Measurements from ENCODE around the gene VGF.
"Not testable (repeated sequence)": the region's sequence is repeated elsewhere in the genome, so short reads cannot be mapped to it uniquely, and the experiment has no call there.

VGF gene

DNA sequence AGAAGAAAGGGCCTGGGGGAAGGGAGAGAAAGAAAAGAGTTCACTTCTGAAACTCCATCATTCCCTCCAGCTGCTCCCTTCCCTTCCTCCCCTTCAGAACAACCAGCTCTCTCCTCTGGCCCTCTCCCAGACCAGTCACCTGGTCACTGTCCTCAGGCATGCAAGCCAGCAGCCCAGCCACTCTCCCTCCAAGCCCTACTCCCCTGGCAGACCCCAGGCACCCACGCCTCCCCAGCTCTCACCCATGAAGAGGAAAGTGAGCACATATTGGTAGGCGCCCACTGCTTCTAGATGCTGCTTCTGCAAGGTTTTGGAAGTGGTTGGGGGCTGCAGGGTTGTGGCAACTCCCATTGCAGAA is 35.1 kb upstream of the VGF start:
- Mint-ChIP-seq H3K4me3 (no peak overlapping the region), H3K27me3 (peaks cover 75% of the 10 kb centered on the region), H3K36me3 (no peaks in the 10 kb centered on the region), H3K27ac (no peak overlapping the region), H3K4me1 (peaks cover 25% of the 10 kb centered on the region), H3K9me3 (no peaks in the 10 kb centered on the region)
- CTCF ChIA-PET = interaction anchor here (1.1 to 1.5 kb wide), 2 partner anchors 8 to 9 kb away, joined by 4 to 5 read pairs; no protein-coding TSS in a partner anchor
- no peak for DNase-seq

DNA sequence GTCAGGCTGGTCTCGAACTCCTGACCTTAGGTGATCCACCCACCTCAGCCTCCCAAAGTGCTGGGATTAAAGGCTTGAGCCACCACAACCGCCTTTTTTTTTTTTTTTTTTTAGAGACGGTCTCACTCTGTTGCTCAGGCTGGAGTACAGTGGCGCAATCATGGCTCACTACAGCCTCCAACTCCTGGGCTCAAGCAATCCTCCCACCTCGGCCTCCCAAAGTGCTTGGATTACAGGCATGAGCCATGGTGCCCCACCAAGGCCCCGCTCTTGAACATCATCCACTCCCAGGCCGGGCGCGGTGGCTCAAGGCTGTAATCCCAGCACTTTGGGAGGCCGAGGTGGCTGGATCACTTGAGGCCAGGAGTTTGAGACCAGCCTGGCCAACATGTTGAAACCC is 34.2 kb upstream of the VGF start:
- H3K36me3 Mint-ChIP-seq, H3K27ac Mint-ChIP-seq, H3K4me3 Mint-ChIP-seq, DNase-seq, H3K9me3 Mint-ChIP-seq: not testable (repeated sequence)
- Mint-ChIP-seq H3K4me1 (peaks cover 25% of the 10 kb centered on the region), H3K27me3 (peaks cover 79% of the 10 kb centered on the region)
- CTCF ChIA-PET = interaction anchor here (1.5 to 1.8 kb wide), 2 partner anchors 8 to 83 kb away, joined by 4 to 5 read pairs; no protein-coding TSS in a partner anchor

DNA sequence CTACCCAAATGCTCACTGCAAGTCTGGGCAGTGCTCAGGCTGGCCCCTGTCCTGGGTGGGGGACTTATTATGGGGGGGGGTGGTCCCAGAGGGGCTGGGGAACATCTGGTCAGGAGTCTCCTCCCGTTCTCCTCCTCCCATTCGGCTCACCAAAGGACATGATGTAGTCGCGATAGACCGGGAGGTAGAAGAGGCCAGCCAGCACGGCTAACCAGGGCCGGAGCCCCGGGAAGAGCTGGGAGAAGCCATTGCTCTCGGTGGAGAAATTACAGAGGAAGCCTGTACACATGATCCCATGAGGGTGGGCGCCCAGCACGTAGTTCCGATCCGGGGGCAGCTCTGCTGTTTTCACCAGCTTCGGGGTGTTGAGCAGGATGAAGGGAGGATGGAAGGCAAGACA is 33.1 kb upstream of the VGF start:
- Mint-ChIP-seq H3K4me3 (no peak overlapping the region), H3K27me3 (peaks cover 75% of the 10 kb centered on the region), H3K27ac (no peak overlapping the region), H3K4me1 (peaks cover 17% of the 10 kb centered on the region), H3K36me3 (no peaks in the 10 kb centered on the region), H3K9me3 (no peaks in the 10 kb centered on the region)
- DNase-seq = no peak
- CTCF ChIA-PET = interaction anchor here (1.8 kb wide), 1 partner anchor 84 kb away, joined by 5 read pairs; no protein-coding TSS in a partner anchor

DNA sequence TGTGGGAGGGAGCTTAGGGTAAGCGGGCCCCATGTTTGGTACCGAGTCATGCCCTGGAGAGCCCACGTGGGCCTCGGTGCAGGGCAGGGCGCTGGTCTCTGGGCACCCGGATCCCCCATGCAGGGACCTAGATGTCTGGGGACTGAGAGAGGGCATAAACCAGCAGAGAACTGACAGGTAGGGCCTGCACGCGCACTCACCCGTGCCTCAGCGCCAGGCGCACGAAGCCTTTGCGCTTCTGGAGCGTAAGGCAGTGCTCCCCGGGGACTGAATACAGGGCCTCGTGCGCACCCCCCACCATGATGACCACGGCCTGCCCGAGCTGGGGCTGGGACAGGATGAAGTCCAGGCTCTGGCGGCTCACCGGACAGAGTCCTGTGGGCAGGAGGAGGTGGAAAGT is 32.6 kb upstream of the VGF start:
- Mint-ChIP-seq H3K27ac (no peak overlapping the region), H3K9me3 (no peaks in the 10 kb centered on the region), H3K4me3 (no peak overlapping the region), H3K36me3 (no peaks in the 10 kb centered on the region), H3K27me3 (peaks cover 70% of the 10 kb centered on the region), H3K4me1 (peaks cover 16% of the 10 kb centered on the region)
- DNase-seq = no peak
- CTCF ChIA-PET = no interaction called here

DNA sequence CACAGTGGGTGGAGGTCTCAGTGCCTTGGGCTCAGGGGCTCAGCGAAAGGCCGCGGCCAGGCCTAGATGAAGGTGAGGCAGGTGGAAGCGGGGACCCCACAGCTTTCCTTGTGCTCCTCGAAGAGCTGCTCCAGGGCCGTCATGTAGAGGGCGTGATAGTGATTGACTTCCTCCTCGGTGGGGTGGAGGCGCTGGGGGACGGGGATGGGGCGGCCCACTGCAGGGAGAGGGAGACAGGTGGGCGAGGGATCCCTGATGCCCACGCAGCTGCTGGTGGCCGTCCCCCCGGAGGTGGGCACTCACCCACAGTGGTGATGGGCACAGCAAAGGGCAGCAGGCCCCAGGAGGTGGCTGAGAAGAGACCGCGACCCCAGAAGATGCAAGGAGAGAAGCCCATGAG is 30.5 kb upstream of the VGF start:
- H3K4me3 Mint-ChIP-seq = no peak overlapping the region
- H3K27me3 Mint-ChIP-seq = peaks cover 63% of the 10 kb centered on the region
- no peak overlapping the region for H3K27ac Mint-ChIP-seq
- H3K9me3 Mint-ChIP-seq = no peaks in the 10 kb centered on the region
- DNase-seq = no peak
- peaks cover 8% of the 10 kb centered on the region for H3K4me1 Mint-ChIP-seq
- CTCF ChIA-PET = interaction anchor here (3.5 to 8.8 kb wide), 3 partner anchors 55 to 95 kb away, joined by 11 to 150 read pairs (median 34); no protein-coding TSS in a partner anchor
- H3K36me3 Mint-ChIP-seq = no peaks in the 10 kb centered on the region

DNA sequence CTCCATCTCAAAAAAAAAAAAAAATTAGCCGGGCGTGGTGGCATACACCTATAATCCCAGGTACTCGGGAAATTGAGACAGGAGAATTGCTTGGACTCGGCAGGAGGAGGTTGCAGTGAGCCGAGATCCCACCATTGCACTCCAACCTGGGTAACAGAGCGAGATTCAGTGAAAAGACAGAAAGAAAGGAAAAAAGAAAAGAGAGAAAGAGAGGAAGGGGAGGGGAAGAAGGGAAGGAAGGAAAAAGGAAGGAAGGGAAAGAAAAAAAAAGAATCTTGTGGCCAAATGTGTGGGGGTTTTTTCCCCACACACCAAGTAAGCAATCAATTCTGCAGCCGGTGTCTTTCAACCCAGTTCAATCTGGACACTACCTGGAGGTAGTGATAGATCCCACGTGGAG is 23.7 kb upstream of the VGF start:
- H3K27me3 Mint-ChIP-seq = peaks cover 40% of the 10 kb centered on the region
- no peak overlapping the region for H3K27ac Mint-ChIP-seq
- DNase-seq = no peak
- H3K36me3 Mint-ChIP-seq = no peaks in the 10 kb centered on the region
- CTCF ChIA-PET = interaction anchor here (8.8 kb wide), 1 partner anchor 49 kb away, joined by 150 read pairs; no protein-coding TSS in a partner anchor
- H3K9me3 Mint-ChIP-seq = no peaks in the 10 kb centered on the region
- no peak overlapping the region for H3K4me3 Mint-ChIP-seq
- peaks cover 2% of the 10 kb centered on the region for H3K4me1 Mint-ChIP-seq

DNA sequence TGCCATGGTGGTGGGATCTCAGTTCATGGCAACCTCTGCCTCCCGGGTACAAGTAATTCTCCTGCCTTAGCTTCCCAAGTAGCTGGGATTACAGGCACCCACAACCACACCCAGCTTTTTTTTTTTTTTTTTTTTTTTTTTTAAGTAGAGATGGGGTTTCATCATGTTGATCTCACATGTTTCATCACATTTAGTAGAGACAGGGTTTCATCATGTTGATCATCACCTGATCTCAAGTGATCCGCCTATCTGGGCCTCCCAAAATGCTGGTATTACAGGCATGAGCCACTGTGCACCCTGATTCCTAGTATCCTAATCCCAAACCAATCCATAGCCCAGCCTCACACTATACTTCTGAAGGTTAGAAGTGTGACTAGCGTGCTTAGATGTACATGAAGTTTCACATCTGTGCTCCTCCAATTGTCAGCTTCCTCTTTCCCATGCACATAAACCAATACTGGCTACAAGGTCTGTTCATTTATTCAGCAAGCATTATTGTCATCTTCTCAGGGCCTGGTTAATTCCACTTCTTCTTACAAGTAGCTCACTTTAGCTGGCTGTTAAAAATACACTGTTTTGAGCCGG is 21.6 kb upstream of the VGF start:
- Mint-ChIP-seq H3K4me3 (no peak overlapping the region), H3K27ac (no peak overlapping the region), H3K9me3 (no peaks in the 10 kb centered on the region), H3K27me3 (peaks cover 40% of the 10 kb centered on the region), H3K4me1 (no peaks in the 10 kb centered on the region), H3K36me3 (no peaks in the 10 kb centered on the region)
- CTCF ChIA-PET = interaction anchor here (1.8 kb wide), 1 partner anchor 43 kb away, joined by 10 read pairs; no protein-coding TSS in a partner anchor
- DNase-seq = no peak

DNA sequence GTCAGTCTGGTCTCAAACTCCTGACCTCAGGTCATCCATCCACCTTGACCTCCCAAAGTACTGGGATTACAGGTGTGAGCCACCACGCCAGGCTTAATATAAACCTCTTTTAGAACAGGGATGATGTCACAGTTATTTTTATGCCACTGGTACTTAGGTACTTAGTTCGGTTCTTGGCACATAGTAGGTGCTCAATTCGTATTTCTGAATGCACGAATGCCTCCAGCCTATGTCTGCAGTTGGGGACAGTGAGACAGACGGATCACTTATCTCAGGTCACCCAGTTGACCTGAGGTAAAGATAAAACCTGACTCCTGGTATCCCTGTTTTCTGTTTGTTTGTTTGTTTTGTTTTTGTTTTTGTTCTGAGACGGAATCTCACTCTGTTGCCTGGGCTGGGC is 20.8 kb upstream of the VGF start:
- Mint-ChIP-seq H3K4me3 (no peak overlapping the region), H3K9me3 (no peaks in the 10 kb centered on the region), H3K27ac (no peak overlapping the region), H3K4me1 (no peaks in the 10 kb centered on the region), H3K36me3 (no peaks in the 10 kb centered on the region), H3K27me3 (peaks cover 43% of the 10 kb centered on the region)
- DNase-seq = no peak
- CTCF ChIA-PET = no interaction called here

DNA sequence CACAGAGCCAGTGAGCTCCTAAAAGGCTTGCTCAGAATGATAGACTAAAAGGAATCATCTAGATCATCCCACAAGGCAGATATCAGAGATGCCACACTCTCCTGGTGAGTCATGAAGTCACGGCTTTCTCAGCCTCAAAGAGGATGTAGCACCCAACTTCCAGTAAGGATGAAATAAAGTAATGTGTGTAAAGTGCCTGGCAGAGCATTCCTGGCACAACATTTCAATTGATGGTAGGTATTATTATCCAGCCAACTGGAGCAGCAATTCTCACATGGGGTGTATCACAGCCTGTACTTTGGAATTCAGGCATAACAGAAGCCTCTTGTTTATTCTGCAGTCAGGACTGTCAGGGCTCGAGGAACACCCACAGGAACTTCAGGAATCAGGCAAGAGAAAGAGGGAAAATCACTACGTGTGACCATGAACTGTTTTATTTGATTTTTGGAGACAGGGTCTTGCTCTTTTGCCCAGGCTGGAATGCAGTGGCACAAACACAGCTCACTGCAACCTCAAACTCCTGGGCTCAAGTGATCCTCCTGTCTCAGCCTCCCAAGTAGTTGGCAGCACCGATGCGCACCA is 20.0 kb upstream of the VGF start:
- no peak for DNase-seq
- peaks cover 45% of the 10 kb centered on the region for H3K27me3 Mint-ChIP-seq
- CTCF ChIA-PET = interaction anchor here (0.8 to 1.9 kb wide), 2 partner anchors 9 to 41 kb away, joined by 3 to 5 read pairs; no protein-coding TSS in a partner anchor

DNA sequence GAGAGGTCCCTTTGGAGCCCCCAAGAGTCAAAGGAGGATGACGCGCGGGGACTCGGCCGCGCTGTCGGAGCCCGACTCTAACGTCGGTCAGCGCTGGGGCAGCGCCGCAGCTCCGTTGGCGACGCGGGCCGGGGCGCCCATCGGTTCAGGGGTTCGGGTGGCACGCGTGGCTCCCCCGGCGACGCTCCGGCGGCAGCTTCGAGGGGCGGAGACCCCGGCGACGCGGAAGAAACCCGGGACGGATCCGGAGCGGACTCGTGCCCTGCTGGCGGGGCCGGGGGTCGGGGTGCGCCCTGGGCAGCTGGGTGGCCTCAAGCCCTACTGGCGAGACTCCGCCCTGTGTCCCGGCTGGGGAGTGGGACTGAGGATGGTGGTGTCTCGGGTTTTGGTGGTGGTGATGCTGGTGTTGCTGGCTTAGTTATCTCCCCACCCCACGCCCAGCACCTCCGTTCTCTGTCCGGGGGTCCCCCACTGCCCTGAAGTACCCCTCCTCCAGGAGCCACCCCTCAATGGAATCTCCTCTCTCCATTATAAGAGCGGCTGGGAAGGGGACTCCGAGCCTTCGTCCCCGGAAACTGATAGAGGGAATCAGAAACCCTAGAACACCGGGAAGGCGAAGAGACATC is 14.9 kb upstream of the VGF start, which contains the start of gene NAT16:
NAT16 (minus strand) TSS at position 164 of the 626 bp plus-strand sequence. CDS start 5,486 bp downstream, outside the sequence.
- no peaks in the 10 kb centered on the region for H3K36me3 Mint-ChIP-seq
- peaks cover 4% of the 10 kb centered on the region for H3K4me1 Mint-ChIP-seq
- CTCF ChIA-PET = interaction anchor here (1.6 to 2.0 kb wide), 3 partner anchors 9 to 36 kb away, joined by 3 to 6 read pairs (median 4); no protein-coding TSS in a partner anchor
- no peaks in the 10 kb centered on the region for H3K9me3 Mint-ChIP-seq
- H3K4me3 Mint-ChIP-seq = no peak within 1 kb of the TSS
- no peak for DNase-seq
- no peak within 1 kb of the TSS for H3K27ac Mint-ChIP-seq
- peaks cover 77% of the 10 kb centered on the region for H3K27me3 Mint-ChIP-seq

More for the DNA sequence above, 20.0 kb upstream of the VGF start:
- no peak overlapping the region for H3K4me3 Mint-ChIP-seq
- no peak overlapping the region for H3K27ac Mint-ChIP-seq
- no peaks in the 10 kb centered on the region for H3K9me3 Mint-ChIP-seq
- no peaks in the 10 kb centered on the region for H3K36me3 Mint-ChIP-seq
- H3K4me1 Mint-ChIP-seq = no peaks in the 10 kb centered on the region

DNA sequence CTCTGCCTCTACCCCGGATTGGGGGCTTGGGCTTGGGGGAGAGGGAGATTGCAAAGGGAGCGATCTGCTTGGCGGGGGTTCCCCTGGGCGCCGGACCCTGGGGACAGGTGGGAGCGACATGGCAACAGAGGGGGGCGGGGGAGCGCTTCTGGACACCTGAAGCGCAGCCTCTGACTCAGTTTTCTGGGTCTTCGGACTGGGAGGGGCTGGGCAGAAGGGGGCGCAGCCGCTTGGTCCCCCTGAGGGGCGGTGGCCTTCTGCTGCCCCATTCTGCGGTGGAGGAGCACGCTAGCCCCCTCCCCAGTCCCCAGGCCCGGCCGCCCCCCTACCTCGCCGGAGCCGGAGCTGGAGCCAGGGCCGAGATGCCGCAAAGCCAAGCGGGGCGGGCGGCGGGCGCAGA is 14.3 kb upstream of the VGF start:
- DNase-seq = no peak
- no peaks in the 10 kb centered on the region for H3K36me3 Mint-ChIP-seq
- H3K9me3 Mint-ChIP-seq = no peaks in the 10 kb centered on the region
- H3K4me3 Mint-ChIP-seq = no peak overlapping the region
- H3K4me1 Mint-ChIP-seq = peaks cover 4% of the 10 kb centered on the region
- peaks cover 82% of the 10 kb centered on the region for H3K27me3 Mint-ChIP-seq
- no peak overlapping the region for H3K27ac Mint-ChIP-seq
- CTCF ChIA-PET = interaction anchor here (2.0 kb wide), 1 partner anchor 13 kb away, joined by 4 read pairs; no protein-coding TSS in a partner anchor

DNA sequence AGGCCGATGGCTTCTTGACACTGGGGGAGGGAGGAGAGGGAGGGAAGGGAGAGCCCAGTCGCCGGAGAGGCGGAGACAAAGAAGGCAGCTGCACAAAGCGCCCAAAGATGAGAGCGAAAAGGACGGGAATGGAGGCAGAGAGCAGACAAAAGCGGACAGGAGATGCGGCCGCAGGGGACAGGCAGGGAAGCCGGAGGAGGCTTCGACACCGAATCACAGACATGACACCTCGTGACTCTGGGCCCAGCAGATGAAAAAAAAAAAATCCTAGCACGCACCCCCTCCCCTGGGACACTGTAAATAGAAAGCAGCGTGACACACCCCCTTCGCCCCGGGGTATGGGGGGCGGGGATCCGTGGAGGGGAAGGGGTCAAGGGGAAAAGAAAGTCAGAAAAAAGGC is 13.7 kb upstream of the VGF start:
- CTCF ChIA-PET = no interaction called here
- no peak overlapping the region for H3K4me3 Mint-ChIP-seq
- peaks cover 9% of the 10 kb centered on the region for H3K4me1 Mint-ChIP-seq

DNA sequence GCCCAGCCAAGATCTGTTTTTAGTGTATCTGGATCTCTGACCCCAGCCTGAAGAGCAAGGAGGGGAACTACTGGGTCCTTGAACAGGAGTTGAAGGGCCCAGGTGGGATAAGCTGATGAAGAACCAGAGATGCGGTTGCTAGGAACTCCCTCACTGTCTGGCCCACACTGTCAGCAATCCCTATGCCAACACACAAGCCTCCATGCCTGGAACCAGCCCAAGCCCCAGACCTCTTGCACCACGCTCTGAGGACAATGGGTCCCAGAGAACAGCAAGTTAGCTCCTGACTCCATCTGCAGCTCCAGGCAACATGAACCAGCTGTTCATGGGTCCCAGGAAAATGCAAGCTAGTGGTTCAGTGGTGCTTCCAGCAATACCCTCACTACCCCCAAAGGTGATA is 12.3 kb upstream of the VGF start:
- no peak overlapping the region for H3K4me3 Mint-ChIP-seq
- CTCF ChIA-PET = interaction anchor here (1.1 to 1.6 kb wide), 2 partner anchors 105 to 112 kb away, joined by 4 to 5 read pairs; no protein-coding TSS in a partner anchor

More for the DNA sequence above, 13.7 kb upstream of the VGF start:
- H3K36me3 Mint-ChIP-seq = peaks cover 1% of the 10 kb centered on the region
- H3K9me3 Mint-ChIP-seq = no peaks in the 10 kb centered on the region
- H3K27me3 Mint-ChIP-seq = peaks cover 88% of the 10 kb centered on the region
- no peak overlapping the region for H3K27ac Mint-ChIP-seq
- no peak for DNase-seq

DNA sequence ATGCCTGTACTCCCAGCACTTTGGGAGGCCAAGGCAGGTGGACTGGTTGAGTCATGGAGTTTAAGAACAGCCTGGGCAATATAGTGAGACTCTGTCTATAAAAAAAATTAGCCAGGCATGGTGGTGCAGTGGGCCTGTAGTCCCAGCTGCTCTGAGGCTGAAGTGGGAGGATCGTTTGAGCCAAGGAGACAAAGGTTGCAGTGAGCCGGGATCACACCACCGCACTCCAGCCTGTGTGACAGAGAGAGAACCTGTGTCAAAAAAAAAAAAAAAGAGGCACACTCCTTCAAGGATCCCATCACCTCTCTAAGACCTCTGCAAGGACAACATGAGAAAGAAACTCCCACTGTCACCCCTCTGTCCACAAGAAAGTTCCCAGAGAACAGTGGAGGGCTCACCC is 10.3 kb upstream of the VGF start:
- CTCF ChIA-PET = interaction anchor here (1.4 kb wide), 1 partner anchor 32 kb away, joined by 4 read pairs; no protein-coding TSS in a partner anchor
- H3K4me1 Mint-ChIP-seq = peaks cover 36% of the 10 kb centered on the region
- peaks cover 7% of the 10 kb centered on the region for H3K36me3 Mint-ChIP-seq
- H3K27me3 Mint-ChIP-seq = peaks cover 100% of the 10 kb centered on the region
- no peak for DNase-seq
- H3K4me3 Mint-ChIP-seq = no peak overlapping the region
- no peak overlapping the region for H3K27ac Mint-ChIP-seq
- H3K9me3 Mint-ChIP-seq = no peaks in the 10 kb centered on the region

More for the DNA sequence above, 12.3 kb upstream of the VGF start:
- H3K4me1 Mint-ChIP-seq = peaks cover 21% of the 10 kb centered on the region
- no peak for DNase-seq
- peaks cover 100% of the 10 kb centered on the region for H3K27me3 Mint-ChIP-seq
- peaks cover 4% of the 10 kb centered on the region for H3K36me3 Mint-ChIP-seq
- H3K27ac Mint-ChIP-seq = no peak overlapping the region
- no peaks in the 10 kb centered on the region for H3K9me3 Mint-ChIP-seq
